ENCODE measurements around the gene MAP3K20. TPM values are rescaled to one million over a fixed set of nuclear protein-coding genes. Genes with fewer than 3 reads are reported as not detected.

MAP3K20 gene
- polyA plus RNA-seq, 1 of the 3 experiments (the other 2 are of a cell fraction), result 8.5 TPM

GRCh38 chr2:173165443-173166238 lies 90.0 kb downstream of the MAP3K20 start:
- H3K4me1 ChIP-seq (ENCODE audit: control insufficient read depth in 1 of 2, insufficient read depth in 2 of 2, low read depth in 1 of 2, low read length in 1 of 2), result peaks cover 0 to 4% of the 10 kb centered on the region in 2 experiments; a peak in 2 of 4 replicates
- ChIA-PET CTCF (interaction anchor here (1.2 kb wide), 1 partner anchor 45 kb away, joined by 4 read pairs; no protein-coding TSS in a partner anchor), POLR2A (no interaction called here)
- H4K20me1 ChIP-seq (ENCODE audit: insufficient read depth), result no peaks in the 10 kb centered on the region
- no peak overlapping the region for H3K4me2 ChIP-seq
- peaks cover 5% of the 10 kb centered on the region for H3F3A ChIP-seq (replicated peaks; ENCODE audit: insufficient read depth)
- no peak overlapping the region for H2AFZ ChIP-seq (ENCODE audit: low read depth)
- H3K79me2 ChIP-seq (ENCODE audit: insufficient read depth), result peaks cover 35% of the 10 kb centered on the region
- H3K27me3 ChIP-seq (ENCODE audit: insufficient read depth), result no peaks in the 10 kb centered on the region
- peaks cover 0 to 4% of the 10 kb centered on the region in 2 experiments for H3K36me3 ChIP-seq (replicated peaks in 1 of 2; ENCODE audit: control insufficient read depth in 1 of 2, insufficient read depth in 2 of 2, low read length in 1 of 2)
- WGBS (ENCODE audit: low lambda C conversion rate), result 89% methylated on average over 5 of the region's 5 CpGs
- TF ChIP-seq TAF1 (IDR thresholded peaks at IDR 0.05; ENCODE audit: borderline replicate concordance, low read depth, low read length) (no peak), PBX3 (IDR thresholded peaks at IDR 0.05) (no peak), FOXJ3 (CRISPR knock-in tag; IDR thresholded peaks at IDR 0.05) (no peak), EP300 (IDR thresholded peaks at IDR 0.05; ENCODE audit: borderline replicate concordance in 1 of 2, low read depth in 1 of 2, low read length in 1 of 2) (no peak), ELF1 (IDR thresholded peaks at IDR 0.05) (no peak), JUND (IDR thresholded peaks at IDR 0.05) (no peak), POLR2AphosphoS5 (IDR thresholded peaks at IDR 0.05; ENCODE audit: low read depth, low read length) (no peak), YY1 (IDR thresholded peaks at IDR 0.05; ENCODE audit: low read depth) (no peak), MAX (IDR thresholded peaks at IDR 0.05; ENCODE audit: low read depth) (no peak), FOSL2 (IDR thresholded peaks at IDR 0.05; ENCODE audit: borderline replicate concordance, low read depth) (no peak), CHD2 (IDR thresholded peaks at IDR 0.05; ENCODE audit: low read length, partially characterized antibody) (no peak), EZH2phosphoT487 (IDR thresholded peaks at IDR 0.05; ENCODE audit: borderline replicate concordance, low read depth) (no peak)
- no peak overlapping the region for H3K9ac ChIP-seq
- no peak overlapping the region for H3K4me3 ChIP-seq (ENCODE audit: low read depth in 2 of 2, low read length in 1 of 2)
- no peak overlapping the region for H3K27ac ChIP-seq (ENCODE audit: low read depth in 2 of 2, low read length in 1 of 2)
- H3K9me2 ChIP-seq, result no peaks in the 10 kb centered on the region
- DNase-seq, result no peak
- H3K9me3 ChIP-seq, result no peaks in the 10 kb centered on the region

DNA sequence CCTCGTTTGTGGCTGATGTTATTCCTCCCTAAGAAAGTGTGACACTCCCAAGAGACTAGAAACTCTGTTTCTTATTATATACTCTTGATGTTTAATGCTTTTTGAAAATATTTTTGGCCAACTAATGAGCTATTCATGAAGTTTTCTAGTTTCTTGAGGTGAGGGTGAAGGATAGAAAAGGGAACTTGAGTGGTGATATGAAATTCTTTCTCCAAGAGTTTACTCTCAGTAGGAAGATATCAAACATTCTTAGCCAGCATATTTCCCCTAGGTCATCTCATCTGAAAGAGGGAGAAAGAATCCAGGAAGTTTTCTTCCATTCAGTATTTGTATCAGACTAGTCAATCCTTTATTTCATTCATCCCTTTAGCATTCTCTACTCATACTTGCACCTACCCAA lies 95.7 kb downstream of the MAP3K20 start:
- no peak for DNase-seq
- Histone ChIP-seq H3F3A (replicated peaks; ENCODE audit: insufficient read depth) (peaks cover 9% of the 10 kb centered on the region), H3K9ac (no peak overlapping the region), H2AFZ (ENCODE audit: low read depth) (no peak overlapping the region), H3K4me3 (ENCODE audit: low read depth in 2 of 2, low read length in 1 of 2) (no peak overlapping the region), H3K27ac (ENCODE audit: low read depth in 2 of 2, low read length in 1 of 2) (peak overlapping the region; percentile 50 to 58; a peak in 2 of 4 replicates), H3K9me3 (no peaks in the 10 kb centered on the region), H3K36me3 (replicated peaks in 1 of 2; ENCODE audit: control insufficient read depth in 1 of 2, insufficient read depth in 2 of 2, low read length in 1 of 2) (peaks cover 0 to 4% of the 10 kb centered on the region in 2 experiments), H3K4me1 (ENCODE audit: control insufficient read depth in 1 of 2, insufficient read depth in 2 of 2, low read depth in 1 of 2, low read length in 1 of 2) (peaks cover 0 to 16% of the 10 kb centered on the region in 2 experiments; a peak in 2 of 4 replicates), H3K27me3 (ENCODE audit: insufficient read depth) (no peaks in the 10 kb centered on the region), H3K9me2 (no peaks in the 10 kb centered on the region), H3K4me2 (0 out of 2 replicates have a peak overlapping the region, but pooled peaks have one; percentile 4), H4K20me1 (ENCODE audit: insufficient read depth) (no peaks in the 10 kb centered on the region), H3K79me2 (ENCODE audit: insufficient read depth) (peaks cover 9% of the 10 kb centered on the region)
- TF ChIP-seq MEF2A (IDR thresholded peaks at IDR 0.05; ENCODE audit: borderline replicate concordance, low read depth) (no peak), RCOR1 (IDR thresholded peaks at IDR 0.05; ENCODE audit: low read length) (no peak), GATA2 (CRISPR knock-in tag; IDR thresholded peaks at IDR 0.05) (no peak), GABPA (IDR thresholded peaks at IDR 0.05; ENCODE audit: low read depth) (no peak), POLR2AphosphoS5 (IDR thresholded peaks at IDR 0.05; ENCODE audit: low read depth, low read length) (no peak), TCF12 (IDR thresholded peaks at IDR 0.05) (no peak), EP300 (IDR thresholded peaks at IDR 0.05; ENCODE audit: borderline replicate concordance in 1 of 2, low read depth in 1 of 2, low read length in 1 of 2) (no peak), MXI1 (IDR thresholded peaks at IDR 0.05; ENCODE audit: low read depth, low read length) (no peak), RAD21 (IDR thresholded peaks at IDR 0.05; ENCODE audit: low read length) (no peak), RXRA (IDR thresholded peaks at IDR 0.05; ENCODE audit: borderline replicate concordance, low read depth) (no peak), YY1 (IDR thresholded peaks at IDR 0.05; ENCODE audit: low read depth) (no peak), TAF1 (IDR thresholded peaks at IDR 0.05; ENCODE audit: borderline replicate concordance, low read depth, low read length) (no peak), SMC3 (IDR thresholded peaks at IDR 0.05; ENCODE audit: low read depth, low read length) (no peak)
- TF ChIP-seq, protein P1, sequence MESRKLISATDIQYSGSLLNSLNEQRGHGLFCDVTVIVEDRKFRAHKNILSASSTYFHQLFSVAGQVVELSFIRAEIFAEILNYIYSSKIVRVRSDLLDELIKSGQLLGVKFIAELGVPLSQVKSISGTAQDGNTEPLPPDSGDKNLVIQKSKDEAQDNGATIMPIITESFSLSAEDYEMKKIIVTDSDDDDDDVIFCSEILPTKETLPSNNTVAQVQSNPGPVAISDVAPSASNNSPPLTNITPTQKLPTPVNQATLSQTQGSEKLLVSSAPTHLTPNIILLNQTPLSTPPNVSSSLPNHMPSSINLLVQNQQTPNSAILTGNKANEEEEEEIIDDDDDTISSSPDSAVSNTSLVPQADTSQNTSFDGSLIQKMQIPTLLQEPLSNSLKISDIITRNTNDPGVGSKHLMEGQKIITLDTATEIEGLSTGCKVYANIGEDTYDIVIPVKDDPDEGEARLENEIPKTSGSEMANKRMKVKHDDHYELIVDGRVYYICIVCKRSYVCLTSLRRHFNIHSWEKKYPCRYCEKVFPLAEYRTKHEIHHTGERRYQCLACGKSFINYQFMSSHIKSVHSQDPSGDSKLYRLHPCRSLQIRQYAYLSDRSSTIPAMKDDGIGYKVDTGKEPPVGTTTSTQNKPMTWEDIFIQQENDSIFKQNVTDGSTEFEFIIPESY (IDR thresholded peaks at IDR 0.05; ENCODE audit: borderline replicate concordance, low read depth), result no peak
- CTCF ChIA-PET, result no interaction called here
- POLR2A ChIA-PET, result no interaction called here
- 79% methylated on average over 1 of the region's 1 CpG for whole genome bisulfite sequencing (ENCODE audit: low lambda C conversion rate)

Measured in SK-N-SH (cell line).